ENCODE data around the gene PGBD4.

- no peak for TF ChIP-seq CTCF (IDR thresholded peaks at IDR 0.05; ENCODE audit: low read length)
- TF ChIP-seq EZH2 (IDR thresholded peaks at IDR 0.05; ENCODE audit: borderline replicate concordance, low read length), result no peak
These were observed 17.4 kb downstream of the PGBD4 start for GRCh38 chr15:34119291-34119690.
